ENCODE data around the gene ATP2C2. TPM values are rescaled to one million over a fixed set of nuclear protein-coding genes. Genes with fewer than 3 reads are reported as not detected.

Gene ATP2C2
- total RNA-seq, 1 experiment from 2014 or later = 4.3 TPM

DNA sequence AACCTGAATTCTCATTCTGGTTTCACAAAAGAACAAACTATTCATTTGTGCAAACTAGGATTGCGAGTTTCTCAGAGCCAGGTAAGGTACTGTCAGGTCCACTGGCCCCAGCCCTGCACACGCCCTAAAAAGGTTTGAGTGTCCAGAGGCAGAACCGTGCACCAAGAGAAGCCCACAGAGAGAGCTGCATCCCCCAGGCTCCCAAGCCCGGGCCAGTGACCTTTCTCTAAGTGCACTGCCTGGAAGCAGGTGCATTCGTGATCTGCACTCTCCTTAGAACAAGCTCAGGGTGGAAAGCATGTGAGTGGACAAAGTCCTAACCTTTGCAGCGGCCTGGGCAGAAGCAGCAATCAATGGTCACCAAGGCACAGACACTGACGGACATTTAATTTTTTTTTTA lies 109.3 kb downstream of the ATP2C2 start (continued):
- TF ChIP-seq CTCF (IDR thresholded peaks at IDR 0.05) = no peak

DNA sequence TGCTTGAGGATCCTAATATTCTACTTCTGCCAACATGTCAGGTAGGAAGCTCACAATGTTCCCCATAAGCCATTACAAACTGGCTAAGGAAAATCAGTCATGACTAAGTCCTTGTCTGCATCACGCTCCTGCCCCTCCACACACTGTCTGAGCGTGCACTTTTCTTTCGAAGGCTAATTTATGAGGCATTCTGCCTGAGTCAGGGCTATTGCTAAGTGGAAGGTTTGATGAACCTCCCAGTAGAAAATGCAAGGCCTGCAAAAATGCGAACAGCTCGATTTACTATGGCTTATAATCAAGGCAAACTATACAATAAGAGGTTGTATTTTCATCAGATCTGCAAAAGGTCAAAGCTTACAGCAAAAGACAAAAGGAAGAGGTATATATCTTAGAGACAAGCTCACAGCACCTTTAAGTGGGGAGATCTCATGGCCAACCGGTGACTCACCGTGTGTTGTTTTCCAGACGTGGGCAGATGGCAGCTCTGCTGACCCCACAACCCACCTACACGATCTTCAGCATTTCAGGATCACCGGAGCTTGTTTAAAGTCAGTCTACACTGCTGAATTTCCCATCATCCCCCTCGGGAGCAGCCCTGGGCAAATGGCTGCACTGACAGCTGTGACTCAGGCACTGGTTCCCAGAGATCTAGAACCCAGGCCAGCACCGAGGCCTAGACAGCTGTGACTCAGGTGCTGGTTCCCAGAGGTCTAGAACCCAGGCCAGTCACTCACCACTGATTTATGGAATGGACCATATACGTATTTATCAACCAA lies 110.0 kb downstream of the ATP2C2 start:
- Mint-ChIP-seq H3K4me3 (no peak overlapping the region), H3K36me3 (peaks cover 23% of the 10 kb centered on the region), H3K4me1 (no peaks in the 10 kb centered on the region), H3K9me3 (peaks cover 25% of the 10 kb centered on the region), H3K27ac (no peak overlapping the region), H3K27me3 (ENCODE audit: low read depth) (no peaks in the 10 kb centered on the region)
- no peak for ATAC-seq
- ChIA-PET POLR2A (no interaction called here), CTCF (interaction anchor here (1.0 to 1.5 kb wide), 3 partner anchors 13 to 291 kb away, joined by 3 to 4 read pairs (median 3); partner anchors contain the start of gene TAF1C)
- TF ChIP-seq NR1H2 (CRISPR knock-in tag; IDR thresholded peaks at IDR 0.05) = no peak
- TF ChIP-seq ZBTB21 (CRISPR knock-in tag; IDR thresholded peaks at IDR 0.05; ENCODE audit: borderline replicate concordance) = no peak
- TF ChIP-seq KAT7 (CRISPR knock-in tag; IDR thresholded peaks at IDR 0.05; ENCODE audit: borderline replicate concordance) = no peak
- TF ChIP-seq GABPB1 (CRISPR knock-in tag; IDR thresholded peaks at IDR 0.05) = no peak
- no peak for TF ChIP-seq FOXP4 (CRISPR knock-in tag; IDR thresholded peaks at IDR 0.05)
- TF ChIP-seq PREB (CRISPR knock-in tag; IDR thresholded peaks at IDR 0.05; ENCODE audit: borderline replicate concordance) = no peak
- TF ChIP-seq, protein P1, sequence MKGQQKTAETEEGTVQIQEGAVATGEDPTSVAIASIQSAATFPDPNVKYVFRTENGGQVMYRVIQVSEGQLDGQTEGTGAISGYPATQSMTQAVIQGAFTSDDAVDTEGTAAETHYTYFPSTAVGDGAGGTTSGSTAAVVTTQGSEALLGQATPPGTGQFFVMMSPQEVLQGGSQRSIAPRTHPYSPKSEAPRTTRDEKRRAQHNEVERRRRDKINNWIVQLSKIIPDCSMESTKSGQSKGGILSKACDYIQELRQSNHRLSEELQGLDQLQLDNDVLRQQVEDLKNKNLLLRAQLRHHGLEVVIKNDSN (CRISPR knock-in tag; IDR thresholded peaks at IDR 0.05) = no peak
- TF ChIP-seq CTCF (IDR thresholded peaks at IDR 0.05) = no peak
- TF ChIP-seq, protein P2, sequence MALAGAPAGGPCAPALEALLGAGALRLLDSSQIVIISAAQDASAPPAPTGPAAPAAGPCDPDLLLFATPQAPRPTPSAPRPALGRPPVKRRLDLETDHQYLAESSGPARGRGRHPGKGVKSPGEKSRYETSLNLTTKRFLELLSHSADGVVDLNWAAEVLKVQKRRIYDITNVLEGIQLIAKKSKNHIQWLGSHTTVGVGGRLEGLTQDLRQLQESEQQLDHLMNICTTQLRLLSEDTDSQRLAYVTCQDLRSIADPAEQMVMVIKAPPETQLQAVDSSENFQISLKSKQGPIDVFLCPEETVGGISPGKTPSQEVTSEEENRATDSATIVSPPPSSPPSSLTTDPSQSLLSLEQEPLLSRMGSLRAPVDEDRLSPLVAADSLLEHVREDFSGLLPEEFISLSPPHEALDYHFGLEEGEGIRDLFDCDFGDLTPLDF (CRISPR knock-in tag; IDR thresholded peaks at IDR 0.05) = no peak
- no peak for TF ChIP-seq CDX4 (CRISPR knock-in tag; IDR thresholded peaks at IDR 0.05; ENCODE audit: borderline replicate concordance)
- no peak for TF ChIP-seq TP53 (CRISPR knock-in tag; IDR thresholded peaks at IDR 0.05)
- TF ChIP-seq, protein P3, sequence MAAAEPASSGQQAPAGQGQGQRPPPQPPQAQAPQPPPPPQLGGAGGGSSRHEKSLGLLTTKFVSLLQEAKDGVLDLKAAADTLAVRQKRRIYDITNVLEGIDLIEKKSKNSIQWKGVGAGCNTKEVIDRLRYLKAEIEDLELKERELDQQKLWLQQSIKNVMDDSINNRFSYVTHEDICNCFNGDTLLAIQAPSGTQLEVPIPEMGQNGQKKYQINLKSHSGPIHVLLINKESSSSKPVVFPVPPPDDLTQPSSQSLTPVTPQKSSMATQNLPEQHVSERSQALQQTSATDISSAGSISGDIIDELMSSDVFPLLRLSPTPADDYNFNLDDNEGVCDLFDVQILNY (CRISPR knock-in tag; IDR thresholded peaks at IDR 0.05) = no peak
- TF ChIP-seq MLX (CRISPR knock-in tag; IDR thresholded peaks at IDR 0.05) = no peak
- TF ChIP-seq, protein P4, sequence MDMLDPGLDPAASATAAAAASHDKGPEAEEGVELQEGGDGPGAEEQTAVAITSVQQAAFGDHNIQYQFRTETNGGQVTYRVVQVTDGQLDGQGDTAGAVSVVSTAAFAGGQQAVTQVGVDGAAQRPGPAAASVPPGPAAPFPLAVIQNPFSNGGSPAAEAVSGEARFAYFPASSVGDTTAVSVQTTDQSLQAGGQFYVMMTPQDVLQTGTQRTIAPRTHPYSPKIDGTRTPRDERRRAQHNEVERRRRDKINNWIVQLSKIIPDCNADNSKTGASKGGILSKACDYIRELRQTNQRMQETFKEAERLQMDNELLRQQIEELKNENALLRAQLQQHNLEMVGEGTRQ (CRISPR knock-in tag; IDR thresholded peaks at IDR 0.05) = no peak
- no peak for TF ChIP-seq ZSCAN18 (CRISPR knock-in tag; IDR thresholded peaks at IDR 0.05)
- no peak for TF ChIP-seq RELA (CRISPR knock-in tag; IDR thresholded peaks at IDR 0.05; ENCODE audit: borderline replicate concordance)
- no peak for TF ChIP-seq GRHL2 (CRISPR knock-in tag; IDR thresholded peaks at IDR 0.05; ENCODE audit: insufficient replicate concordance, severe bottlenecking)
- TF ChIP-seq ESRRA (CRISPR knock-in tag; IDR thresholded peaks at IDR 0.05; ENCODE audit: borderline replicate concordance) = no peak
- TF ChIP-seq HMGA2 (CRISPR knock-in tag; IDR thresholded peaks at IDR 0.05) = no peak
- DNase-seq (ENCODE audit: low spot score) = no peak

Data from WTC11 (cell line).